ENCODE data around the gene DRG2. TPM values are rescaled to one million over a fixed set of nuclear protein-coding genes. Genes with fewer than 3 reads are reported as not detected.

The DRG2 gene
- total and polyA plus RNA-seq, 2 of the 8 experiments (the other 6 are each of a cell fraction or from before 2014, with no cell fraction given), result 44.6 to 47.8 TPM

GRCh38 chr17:18119938-18120337, 32.2 kb downstream of the DRG2 start (continued):
- TF ChIP-seq SIX5 (IDR thresholded peaks at IDR 0.05; ENCODE audit: low read depth, low read length), result no peak
